ENCODE measurements around the gene FAM177B. TPM values are rescaled to one million over a fixed set of nuclear protein-coding genes. Genes with fewer than 3 reads are reported as not detected.

The FAM177B gene
- total RNA-seq, 2 experiments from 2014 or later: not detected

DNA sequence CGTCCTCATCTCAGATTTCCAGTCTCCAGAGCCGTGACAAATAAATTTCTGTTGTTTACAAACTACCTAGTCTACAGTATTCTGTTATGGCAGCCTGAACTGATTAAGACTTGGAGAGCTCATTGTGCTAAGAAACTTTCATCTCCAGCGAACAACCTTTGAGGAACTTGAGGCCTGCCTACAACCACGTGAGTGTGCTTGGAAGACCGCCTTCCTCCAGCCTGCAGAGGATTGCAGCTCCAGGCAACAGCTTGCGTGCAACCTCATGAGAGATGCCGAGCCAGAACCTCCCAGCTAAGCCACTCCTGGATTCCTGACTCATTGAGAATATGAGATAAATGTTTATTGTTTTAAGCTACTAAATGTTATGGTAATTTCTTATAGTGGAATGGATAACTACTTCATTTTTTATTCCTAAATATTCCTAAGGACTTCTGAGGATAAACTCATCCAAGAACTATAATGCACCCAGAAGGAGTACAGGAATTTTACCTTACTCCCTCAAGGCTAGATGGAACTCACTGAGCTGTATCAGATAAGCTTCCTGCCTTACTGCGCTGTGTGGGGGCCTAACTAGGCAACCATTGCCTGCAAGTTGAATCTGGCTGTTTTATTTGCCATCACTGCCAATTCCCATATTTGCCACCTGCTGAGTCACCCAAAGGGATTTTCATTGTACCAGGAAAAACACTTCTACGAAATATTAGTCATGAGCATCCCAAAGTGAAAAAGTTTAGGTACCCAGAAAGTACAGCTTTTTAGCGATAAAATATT is 17.6 kb downstream of the FAM177B start:
- no peak overlapping the region for H3K27ac ChIP-seq (ENCODE audit: low read depth, low read length, poor library complexity, severe bottlenecking)
- H2AFZ ChIP-seq (ENCODE audit: low read length): no peak overlapping the region
- H3K4me1 ChIP-seq (ENCODE audit: insufficient read depth, low read length, poor library complexity, severe bottlenecking): peaks cover 7% of the 10 kb centered on the region
- ChIA-PET POLR2A (interaction anchor here (0.6 to 1.2 kb wide), 2 partner anchors 11 to 451 kb away, joined by 3 to 4 read pairs; no protein-coding TSS in a partner anchor), CTCF (ENCODE audit: unreplicated experiment) (no interaction called here)
- no peaks in the 10 kb centered on the region for H4K20me1 ChIP-seq (ENCODE audit: insufficient read depth, low read length)
- TF ChIP-seq, protein P1, sequence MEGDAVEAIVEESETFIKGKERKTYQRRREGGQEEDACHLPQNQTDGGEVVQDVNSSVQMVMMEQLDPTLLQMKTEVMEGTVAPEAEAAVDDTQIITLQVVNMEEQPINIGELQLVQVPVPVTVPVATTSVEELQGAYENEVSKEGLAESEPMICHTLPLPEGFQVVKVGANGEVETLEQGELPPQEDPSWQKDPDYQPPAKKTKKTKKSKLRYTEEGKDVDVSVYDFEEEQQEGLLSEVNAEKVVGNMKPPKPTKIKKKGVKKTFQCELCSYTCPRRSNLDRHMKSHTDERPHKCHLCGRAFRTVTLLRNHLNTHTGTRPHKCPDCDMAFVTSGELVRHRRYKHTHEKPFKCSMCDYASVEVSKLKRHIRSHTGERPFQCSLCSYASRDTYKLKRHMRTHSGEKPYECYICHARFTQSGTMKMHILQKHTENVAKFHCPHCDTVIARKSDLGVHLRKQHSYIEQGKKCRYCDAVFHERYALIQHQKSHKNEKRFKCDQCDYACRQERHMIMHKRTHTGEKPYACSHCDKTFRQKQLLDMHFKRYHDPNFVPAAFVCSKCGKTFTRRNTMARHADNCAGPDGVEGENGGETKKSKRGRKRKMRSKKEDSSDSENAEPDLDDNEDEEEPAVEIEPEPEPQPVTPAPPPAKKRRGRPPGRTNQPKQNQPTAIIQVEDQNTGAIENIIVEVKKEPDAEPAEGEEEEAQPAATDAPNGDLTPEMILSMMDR (conservative IDR thresholded peaks at IDR 0.05; ENCODE audit: low read length): no peak
- TF ChIP-seq EZH2phosphoT487 (IDR thresholded peaks at IDR 0.05; ENCODE audit: borderline replicate concordance, low read depth, low read length): no peak
- H3K9me3 ChIP-seq (ENCODE audit: low read length): no peaks in the 10 kb centered on the region
- H3K9me2 ChIP-seq (ENCODE audit: insufficient read depth, low read length): no peaks in the 10 kb centered on the region
- H3K36me3 ChIP-seq (ENCODE audit: insufficient read depth, low read length): no peaks in the 10 kb centered on the region
- no peaks in the 10 kb centered on the region for H3K79me2 ChIP-seq (ENCODE audit: insufficient read depth, low read depth, low read length)
- intact Hi-C loops (cut with micrococcal nuclease; ENCODE audit: unreplicated experiment): no loop called here
- DNase-seq (ENCODE audit: low spot score): no peak
- BruUV-seq (replicated peaks): no TSS peak
- H3K4me3 ChIP-seq (ENCODE audit: low read depth, low read length, poor library complexity, severe bottlenecking): no peak overlapping the region
- no peak overlapping the region for H3K4me2 ChIP-seq (ENCODE audit: low read length)

DNA sequence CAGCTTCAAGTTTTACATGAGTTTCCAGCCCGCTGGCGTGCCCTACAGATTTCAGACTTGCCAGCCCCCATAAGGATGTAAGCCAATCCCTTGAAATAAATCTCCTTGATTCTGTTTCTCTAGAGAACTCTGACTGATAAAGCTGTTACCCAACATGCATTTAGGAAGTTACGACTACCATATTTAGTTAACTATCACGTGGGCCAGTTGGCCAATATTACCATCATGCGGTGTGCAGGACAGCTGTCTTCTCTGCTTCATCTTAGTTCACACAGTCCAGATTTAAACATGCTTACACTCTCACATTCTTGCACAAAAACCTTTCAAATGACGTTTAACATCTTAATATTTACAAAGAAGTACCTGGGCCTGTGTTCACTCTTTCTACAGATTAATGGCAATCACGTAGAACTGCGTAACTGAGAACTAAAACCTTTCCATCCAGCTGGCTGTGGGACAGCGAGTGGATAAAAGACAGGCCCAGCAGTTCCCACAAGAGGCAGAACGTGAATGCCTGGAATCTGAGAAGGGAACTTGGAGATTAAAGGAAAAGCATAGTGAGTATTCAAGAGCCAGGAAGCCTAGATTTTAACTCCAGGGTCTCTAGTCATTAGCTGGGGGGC is 20.8 kb downstream of the FAM177B start:
- POLR2A ChIA-PET: interaction anchor here (0.8 kb wide), 1 partner anchor 10 kb away, joined by 3 read pairs; no protein-coding TSS in a partner anchor
- Histone ChIP-seq H3K36me3 (ENCODE audit: insufficient read depth, low read length) (no peaks in the 10 kb centered on the region), H4K20me1 (ENCODE audit: insufficient read depth, low read length) (no peaks in the 10 kb centered on the region), H3K4me3 (ENCODE audit: low read depth, low read length, poor library complexity, severe bottlenecking) (no peak overlapping the region), H3K9me2 (ENCODE audit: insufficient read depth, low read length) (no peaks in the 10 kb centered on the region), H3K9me3 (ENCODE audit: low read length) (no peaks in the 10 kb centered on the region), H2AFZ (ENCODE audit: low read length) (no peak overlapping the region), H3K79me2 (ENCODE audit: insufficient read depth, low read depth, low read length) (no peaks in the 10 kb centered on the region), H3K4me2 (ENCODE audit: low read length) (no peak overlapping the region), H3K27ac (ENCODE audit: low read depth, low read length, poor library complexity, severe bottlenecking) (no peak overlapping the region), H3K4me1 (ENCODE audit: insufficient read depth, low read length, poor library complexity, severe bottlenecking) (no peaks in the 10 kb centered on the region)
- no TSS peak for BruUV-seq (replicated peaks)
- TF ChIP-seq, protein P1 (conservative IDR thresholded peaks at IDR 0.05; ENCODE audit: low read length): no peak
- TF ChIP-seq EZH2phosphoT487 (IDR thresholded peaks at IDR 0.05; ENCODE audit: borderline replicate concordance, low read depth, low read length): no peak
- CTCF ChIA-PET (ENCODE audit: unreplicated experiment): no interaction called here
- no peak for DNase-seq (ENCODE audit: low spot score)
- intact Hi-C loops (cut with micrococcal nuclease; ENCODE audit: unreplicated experiment): no loop called here

Measured in OCI-LY7 (cell line).